Caco-2 (cell line): ENCODE measurements around the gene LGALS4. TPM values are rescaled to one million over a fixed set of nuclear protein-coding genes. Genes with fewer than 3 reads are reported as not detected.
"Not testable (repeated sequence)": the region's sequence is repeated elsewhere in the genome, so short reads cannot be mapped to it uniquely, and the experiment has no call there.

ENCODE experiments used
- BruUV-seq: library from RNA; stranded (reverse); fragments of 400-500 nt; replicated peaks from 2 replicates; lab custom pipeline; 2021; lab: Mats Ljungman, UMichigan
- CTCF ChIA-PET: fragments of 300-600 bp; sonication (Branson Sonifier 250); formaldehyde crosslinking; loops from one replicate; lab custom pipeline; 2022; ENCODE audit warnings: antibody characterized with exemption; lab: Charles Lee
- POLR2A ChIA-PET: fragments of 300-600 bp; sonication (Branson Sonifier 250); formaldehyde crosslinking; loops from one replicate; lab custom pipeline; 2022; ENCODE audit warnings: antibody characterized with exemption; lab: Charles Lee
- DNase-seq, 2 experiments: peaks; one replicate each; pipeline versions ENCODE4 v3.0.0 to v3.0.0-alpha.2; 2020 to 2022
- H3K27me3 ChIP-seq: replicated peaks from 2 replicates; pipeline ENCODE4 v1.6.0; 2011; ENCODE audit warnings: low read length; ENCODE audit not compliant: control insufficient read depth, insufficient read depth
- H3K36me3 ChIP-seq: 2 replicates; pipeline ENCODE4 v1.5.1; 2011; ENCODE audit warnings: low read length; ENCODE audit not compliant: control insufficient read depth, insufficient read depth
- H3K4me1 ChIP-seq: fragments of 250-450 bp; sonication (Bioruptor Pico); 2 replicates; pipeline ENCODE4 v1.5.1; 2020; ENCODE audit warnings: mild to moderate bottlenecking
- H3K4me3 ChIP-seq: 2 replicates; pipeline ENCODE4 v1.5.1; 2011; ENCODE audit warnings: low read depth, mild to moderate bottlenecking, control low read depth, low read length
- H3K9me3 ChIP-seq: fragments of 250-450 bp; sonication (Bioruptor Pico); 2 replicates; pipeline ENCODE4 v1.5.1; 2020; ENCODE audit warnings: mild to moderate bottlenecking, moderate library complexity
- H3K27ac Mint-ChIP-seq: one replicate; pipeline ENCODE4 v1.8.0; 2022; ENCODE audit warnings: mixed read lengths; ENCODE audit not compliant: unreplicated experiment
- H3K27me3 Mint-ChIP-seq: one replicate; pipeline ENCODE4 v1.8.0; 2022; ENCODE audit warnings: mixed read lengths; ENCODE audit not compliant: insufficient read depth, unreplicated experiment
- H3K36me3 Mint-ChIP-seq: one replicate; pipeline ENCODE4 v1.8.0; 2022; ENCODE audit warnings: mild to moderate bottlenecking, mixed read lengths; ENCODE audit not compliant: insufficient read depth, unreplicated experiment
- H3K4me1 Mint-ChIP-seq: one replicate; pipeline ENCODE4 v1.8.0; 2022; ENCODE audit warnings: low read depth, mixed read lengths; ENCODE audit not compliant: unreplicated experiment
- H3K4me3 Mint-ChIP-seq: one replicate; pipeline ENCODE4 v1.8.0; 2022; ENCODE audit warnings: mild to moderate bottlenecking, moderate library complexity, mixed read lengths; ENCODE audit not compliant: unreplicated experiment
- H3K9me3 Mint-ChIP-seq: one replicate; pipeline ENCODE4 v1.8.0; 2022; ENCODE audit warnings: mixed read lengths; ENCODE audit not compliant: unreplicated experiment
- CTCF ChIP-seq, 2 experiments: fragments of 200-600 bp in 1 of 2; IDR thresholded peaks; 1 replicate in 1 of 2; 2 replicates in 1 of 2; pipeline versions ENCODE4 v1.5.1 to v1.8.0; 2011 to 2022; ENCODE audit warnings: antibody characterized with exemption in 1 of 2, control low read depth in 1 of 2, inconsistent platforms in 1 of 2, low read depth in 1 of 2, low read length in 1 of 2, mild to moderate bottlenecking in 1 of 2, moderate library complexity in 1 of 2; ENCODE audit not compliant: insufficient read depth in 1 of 2, severe bottlenecking in 1 of 2, unreplicated experiment in 1 of 2
- intact Hi-C: fragments of 100-400 bp; cut with micrococcal nuclease; formaldehyde crosslinking; loops from one replicate; pipeline ENCODE4 v1.10.0; 2022; ENCODE audit not compliant: unreplicated experiment
- total RNA-seq: library from RNA; stranded (reverse); gene quantifications from 2 replicates; pipeline ENCODE4 v1.2.3, GENCODE V29; 2022

LGALS4 gene
- total RNA-seq, 1 experiment from 2014 or later: 2.2 TPM

- no peaks in the 10 kb centered on the region for H3K4me1 Mint-ChIP-seq
- no peak overlapping the region for H3K4me3 ChIP-seq
- no peaks in the 10 kb centered on the region for H3K9me3 ChIP-seq
- CTCF ChIA-PET: no interaction called here
- intact Hi-C loops: no loop called here
- POLR2A ChIA-PET: no interaction called here
- peaks cover 4% of the 10 kb centered on the region for H3K36me3 Mint-ChIP-seq
- no peaks in the 10 kb centered on the region for H3K9me3 Mint-ChIP-seq
- no peaks in the 10 kb centered on the region for H3K36me3 ChIP-seq
- TF ChIP-seq CTCF (IDR thresholded peaks at IDR 0.05; ENCODE audit: insufficient read depth in 1 of 2, low read depth in 1 of 2, low read length in 1 of 2, severe bottlenecking in 1 of 2, unreplicated experiment in 1 of 2): no peak
- H3K27me3 Mint-ChIP-seq: no peaks in the 10 kb centered on the region
- H3K4me3 Mint-ChIP-seq: no peak overlapping the region
- no peaks in the 10 kb centered on the region for H3K27me3 ChIP-seq
- H3K4me1 ChIP-seq: 0 out of 2 replicates have a peak, but pooled peaks cover 6% of the 10 kb centered on the region
- BruUV-seq: no TSS peak
- DNase-seq: no peak
- no peak overlapping the region for H3K27ac Mint-ChIP-seq
These were observed 19.6 kb downstream of the LGALS4 start for GRCh38 chr19:38793177-38793576.

- BruUV-seq: no TSS peak
- Mint-ChIP-seq H3K36me3 (peaks cover 4% of the 10 kb centered on the region), H3K9me3 (no peaks in the 10 kb centered on the region), H3K27ac (no peak overlapping the region), H3K4me1 (no peaks in the 10 kb centered on the region), H3K4me3 (no peak overlapping the region), H3K27me3 (no peaks in the 10 kb centered on the region)
- no peaks in the 10 kb centered on the region for H3K27me3 ChIP-seq
- no peak for TF ChIP-seq CTCF (IDR thresholded peaks at IDR 0.05; ENCODE audit: insufficient read depth in 1 of 2, low read depth in 1 of 2, low read length in 1 of 2, severe bottlenecking in 1 of 2, unreplicated experiment in 1 of 2)
- H3K4me3 ChIP-seq: no peak overlapping the region
- H3K4me1 ChIP-seq: 0 out of 2 replicates have a peak, but pooled peaks cover 6% of the 10 kb centered on the region
- intact Hi-C loops: no loop called here
- no peaks in the 10 kb centered on the region for H3K36me3 ChIP-seq
- CTCF ChIA-PET: interaction anchor here (0.6 kb wide), 1 partner anchor 201 kb away, joined by 3 read pairs; no protein-coding TSS in a partner anchor
- H3K9me3 ChIP-seq: no peaks in the 10 kb centered on the region
- POLR2A ChIA-PET: no interaction called here
- no peak for DNase-seq
These were observed 20.3 kb downstream of the LGALS4 start for GRCh38 chr19:38792250-38793111.

- H3K9me3 ChIP-seq, POLR2A ChIA-PET, DNase-seq, H3K4me1 ChIP-seq, H3K27ac Mint-ChIP-seq, H3K4me1 Mint-ChIP-seq, H3K9me3 Mint-ChIP-seq, CTCF ChIA-PET, H3K27me3 ChIP-seq, H3K4me3 Mint-ChIP-seq, H3K4me3 ChIP-seq, H3K36me3 ChIP-seq, H3K36me3 Mint-ChIP-seq, intact Hi-C loops, BruUV-seq, H3K27me3 Mint-ChIP-seq: not testable (repeated sequence)
These were observed 21.2 kb downstream of the LGALS4 start for GRCh38 chr19:38791451-38792064.

GRCh38 chr19:38790507-38791403 lies 22.0 kb downstream of the LGALS4 start:
- intact Hi-C loops, H3K9me3 ChIP-seq, H3K36me3 Mint-ChIP-seq, H3K4me1 Mint-ChIP-seq, H3K27me3 ChIP-seq, BruUV-seq, H3K4me1 ChIP-seq, H3K36me3 ChIP-seq, H3K9me3 Mint-ChIP-seq, H3K27me3 Mint-ChIP-seq, H3K4me3 ChIP-seq, H3K27ac Mint-ChIP-seq, CTCF ChIA-PET, DNase-seq, POLR2A ChIA-PET, H3K4me3 Mint-ChIP-seq: not testable (repeated sequence)
